ENCODE data around the gene NKD2. TPM values are rescaled to one million over a fixed set of nuclear protein-coding genes. Genes with fewer than 3 reads are reported as not detected.

The NKD2 gene
- total RNA-seq, 2 experiments from 2014 or later, result 0.17 to 0.30 TPM

- CTCF ChIA-PET, result no interaction called here
- H3K9me3 Mint-ChIP-seq, result peaks cover 5% of the 10 kb centered on the region
- peaks cover 5% of the 10 kb centered on the region for H3K4me1 Mint-ChIP-seq (ENCODE audit: low read depth)
Measured at GRCh38 chr5:1041225-1042143, 32.9 kb downstream of the NKD2 start.

DNA sequence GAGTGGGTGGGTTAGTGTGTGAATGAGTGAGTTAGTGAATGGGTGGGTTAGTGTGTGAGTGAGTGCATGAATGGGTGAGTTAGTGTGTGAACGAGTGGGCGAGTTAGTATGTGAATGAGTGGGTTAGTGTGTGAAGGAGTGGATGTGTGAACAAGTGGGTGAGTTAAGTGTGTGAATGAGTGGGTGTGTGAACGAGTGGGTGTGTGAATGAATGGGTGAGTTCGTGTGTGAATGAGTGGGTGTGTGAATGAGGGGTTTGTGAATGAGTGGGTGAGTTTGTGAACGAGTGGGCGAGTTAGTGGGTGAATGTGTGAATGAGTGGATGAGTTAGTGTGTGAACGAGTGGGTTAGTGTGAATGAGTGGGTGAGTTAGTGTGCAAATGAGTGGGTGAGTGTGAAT, 34.0 kb downstream of the NKD2 start:
- ATAC-seq (ENCODE audit: poor library complexity), result no peak
- Histone ChIP-seq H3K4me1 (ENCODE audit: insufficient read depth, low read length) (no peaks in the 10 kb centered on the region), H3K9me3 (ENCODE audit: control insufficient read depth in 1 of 2, insufficient read depth in 1 of 2, low read length in 2 of 2) (peaks cover 0 to 22% of the 10 kb centered on the region in 2 experiments), H3K36me3 (ENCODE audit: insufficient read depth, low read length) (no peaks in the 10 kb centered on the region), H3K4me3 (ENCODE audit: low read length) (no peak overlapping the region), H3K27me3 (ENCODE audit: control insufficient read depth in 1 of 2, insufficient read depth in 2 of 2, low read length in 2 of 2) (no peaks in the 10 kb centered on the region), H3K27ac (ENCODE audit: low read depth in 1 of 2, low read length in 2 of 2) (no peak overlapping the region)
- POLR2A ChIA-PET, result no interaction called here
- peaks cover 11% of the 10 kb centered on the region for H3K4me1 Mint-ChIP-seq (ENCODE audit: low read depth)
- CTCF ChIA-PET, result no interaction called here
- H3K9me3 Mint-ChIP-seq, result peaks cover 5% of the 10 kb centered on the region
- no peaks in the 10 kb centered on the region for H3K36me3 Mint-ChIP-seq (ENCODE audit: low read depth)
- H3K4me3 Mint-ChIP-seq, result no peak overlapping the region
- H3K27ac Mint-ChIP-seq, result no peak overlapping the region
- H3K27me3 Mint-ChIP-seq, result no peaks in the 10 kb centered on the region
- TF ChIP-seq, protein P1, sequence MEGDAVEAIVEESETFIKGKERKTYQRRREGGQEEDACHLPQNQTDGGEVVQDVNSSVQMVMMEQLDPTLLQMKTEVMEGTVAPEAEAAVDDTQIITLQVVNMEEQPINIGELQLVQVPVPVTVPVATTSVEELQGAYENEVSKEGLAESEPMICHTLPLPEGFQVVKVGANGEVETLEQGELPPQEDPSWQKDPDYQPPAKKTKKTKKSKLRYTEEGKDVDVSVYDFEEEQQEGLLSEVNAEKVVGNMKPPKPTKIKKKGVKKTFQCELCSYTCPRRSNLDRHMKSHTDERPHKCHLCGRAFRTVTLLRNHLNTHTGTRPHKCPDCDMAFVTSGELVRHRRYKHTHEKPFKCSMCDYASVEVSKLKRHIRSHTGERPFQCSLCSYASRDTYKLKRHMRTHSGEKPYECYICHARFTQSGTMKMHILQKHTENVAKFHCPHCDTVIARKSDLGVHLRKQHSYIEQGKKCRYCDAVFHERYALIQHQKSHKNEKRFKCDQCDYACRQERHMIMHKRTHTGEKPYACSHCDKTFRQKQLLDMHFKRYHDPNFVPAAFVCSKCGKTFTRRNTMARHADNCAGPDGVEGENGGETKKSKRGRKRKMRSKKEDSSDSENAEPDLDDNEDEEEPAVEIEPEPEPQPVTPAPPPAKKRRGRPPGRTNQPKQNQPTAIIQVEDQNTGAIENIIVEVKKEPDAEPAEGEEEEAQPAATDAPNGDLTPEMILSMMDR (IDR thresholded peaks at IDR 0.05), result no peak
- intact Hi-C loops (cut with DNase I, micrococcal nuclease), result no loop called here
- no peak for DNase-seq

More at GRCh38 chr5:1041225-1042143, 32.9 kb downstream of the NKD2 start:
- H3K27ac ChIP-seq (ENCODE audit: low read depth in 1 of 2, low read length in 2 of 2), result no peak overlapping the region
- TF ChIP-seq, protein P1 (IDR thresholded peaks at IDR 0.05), result no peak
- intact Hi-C loops (cut with DNase I, micrococcal nuclease), result no loop called here
- Mint-ChIP-seq H3K4me3 (no peak overlapping the region), H3K36me3 (ENCODE audit: low read depth) (no peaks in the 10 kb centered on the region), H3K27ac (peak overlapping the region; percentile 3), H3K27me3 (no peaks in the 10 kb centered on the region)
- H3K27me3 ChIP-seq (ENCODE audit: control insufficient read depth in 1 of 2, insufficient read depth in 2 of 2, low read length in 2 of 2), result no peaks in the 10 kb centered on the region
- POLR2A ChIA-PET, result no interaction called here
- H3K36me3 ChIP-seq (ENCODE audit: insufficient read depth, low read length), result no peaks in the 10 kb centered on the region
- H3K4me1 ChIP-seq (ENCODE audit: insufficient read depth, low read length), result no peaks in the 10 kb centered on the region
- peaks cover 0 to 22% of the 10 kb centered on the region in 2 experiments for H3K9me3 ChIP-seq (ENCODE audit: control insufficient read depth in 1 of 2, insufficient read depth in 1 of 2, low read length in 2 of 2)
- ATAC-seq (ENCODE audit: poor library complexity) (no peak), DNase-seq (peak in 1 of 14 experiments; percentile 1)
- no peak overlapping the region for H3K4me3 ChIP-seq (ENCODE audit: low read length)

DNA sequence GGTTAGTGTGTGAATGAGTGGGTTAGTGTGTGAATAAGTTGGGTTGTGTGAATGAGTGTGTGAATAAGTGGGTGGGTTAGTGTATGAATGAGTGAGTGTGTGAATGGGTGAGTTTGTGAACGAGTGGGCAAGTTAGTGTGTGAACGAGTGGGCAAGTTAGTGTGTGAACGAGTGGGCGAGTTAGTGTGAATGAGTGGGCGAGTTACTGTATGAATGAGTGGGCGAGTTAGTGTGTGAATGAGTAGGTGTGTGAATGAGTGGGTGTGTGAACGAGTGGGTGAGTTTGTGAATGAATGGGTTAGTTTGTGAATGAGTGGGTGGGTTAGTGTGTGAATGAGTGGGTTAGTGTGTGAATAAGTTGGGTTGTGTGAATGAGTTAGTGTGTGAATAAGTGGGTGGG, 34.7 kb downstream of the NKD2 start:
- no peaks in the 10 kb centered on the region for H3K27me3 ChIP-seq (ENCODE audit: control insufficient read depth in 1 of 2, insufficient read depth in 2 of 2, low read length in 2 of 2)
- Mint-ChIP-seq H3K9me3 (peaks cover 5% of the 10 kb centered on the region), H3K4me1 (ENCODE audit: low read depth) (peaks cover 11% of the 10 kb centered on the region), H3K36me3 (ENCODE audit: low read depth) (no peaks in the 10 kb centered on the region), H3K4me3 (no peak overlapping the region), H3K27me3 (no peaks in the 10 kb centered on the region), H3K27ac (no peak overlapping the region)
- CTCF ChIA-PET, result no interaction called here
- H3K9me3 ChIP-seq (ENCODE audit: control insufficient read depth in 1 of 2, insufficient read depth in 1 of 2, low read length in 2 of 2), result peaks cover 0 to 20% of the 10 kb centered on the region in 2 experiments
- TF ChIP-seq, protein P1 (IDR thresholded peaks at IDR 0.05), result no peak
- POLR2A ChIA-PET, result no interaction called here
- ATAC-seq (ENCODE audit: poor library complexity) (no peak), DNase-seq (no peak)
- no peak overlapping the region for H3K27ac ChIP-seq (ENCODE audit: low read depth in 1 of 2, low read length in 2 of 2)
- no peak overlapping the region for H3K4me3 ChIP-seq (ENCODE audit: low read length)
- intact Hi-C loops (cut with DNase I, micrococcal nuclease), result no loop called here
- H3K4me1 ChIP-seq (ENCODE audit: insufficient read depth, low read length), result no peaks in the 10 kb centered on the region
- no peaks in the 10 kb centered on the region for H3K36me3 ChIP-seq (ENCODE audit: insufficient read depth, low read length)

All from CD4-positive, alpha-beta T cell (primary cell).